ENCODE measurements around the gene DISP2. TPM values are rescaled to one million over a fixed set of nuclear protein-coding genes. Genes with fewer than 3 reads are reported as not detected.

The DISP2 gene
- total RNA-seq, 4 donors from 2014 or later: 8.6 to 12.9 (median 10.9) TPM

- Histone ChIP-seq H3K27me3 (no peaks in the 10 kb centered on the region), H3K9me3 (no peaks in the 10 kb centered on the region), H3K4me1 (peaks cover 8 to 58% (median 26%) of the 10 kb centered on the region in 4 donors), H3K4me3 (peak overlapping the region in 3 of 4 donors; percentile 73 to 91 (median 83)), H3K27ac (peak overlapping the region; percentile 89 to 98 (median 96)), H3K36me3 (no peaks in the 10 kb centered on the region)
- in situ Hi-C loops (cut with MboI; ENCODE audit: low pct_ligation_motif_present in 1 of 4, low pct_unique_long_range_greater_than_20kb in 1 of 4, low sequenced_read_pairs in 3 of 4): no loop called here
- no peak for DNase-seq
- WGBS, 2 donors (ENCODE audit: low coverage in 1 of 2): 49 to 75% methylated on average over 1 to 2 of the region's 2 CpGs
- no peak for TF ChIP-seq POLR2A (IDR thresholded peaks at IDR 0.05)
- TF ChIP-seq POLR2AphosphoS5 (IDR thresholded peaks at IDR 0.05): no peak
- no peak for TF ChIP-seq CTCF (IDR thresholded peaks at IDR 0.05)
- no peak for TF ChIP-seq EP300 (IDR thresholded peaks at IDR 0.05; ENCODE audit: low read depth)
- intact Hi-C loops (cut with DNase I; ENCODE audit: low total_unique reads): loop anchor here (10.0 kb wide), 1 partner anchor 220 kb away; the partner anchor contains the start of gene BMF
Measured at GRCh38 chr15:40325188-40325587, 32.8 kb upstream of the DISP2 start.

DNA sequence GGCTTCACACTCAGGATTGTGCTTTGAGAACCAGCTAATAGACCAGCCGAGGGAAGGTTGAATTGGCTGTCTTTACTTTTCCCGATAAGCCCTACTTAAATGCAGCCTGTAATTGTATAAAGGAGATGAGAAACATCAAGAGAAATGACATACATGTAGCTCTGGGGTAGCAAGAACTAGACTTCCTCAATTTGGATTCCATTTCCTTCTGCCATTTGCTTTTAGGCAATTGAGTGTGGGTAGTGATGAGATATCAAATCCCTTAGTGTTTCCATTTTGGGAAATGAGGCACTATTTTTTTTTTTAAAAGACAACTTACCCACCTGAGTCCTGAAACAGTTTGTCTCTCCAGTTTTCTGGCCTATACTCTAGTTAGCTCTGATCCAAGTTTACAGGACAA, 32.3 kb upstream of the DISP2 start:
- H3K4me3 ChIP-seq: peak overlapping the region in 2 of 4 donors; percentile 83 to 91
- 74% methylated on average over 2 of the region's 2 CpGs; no CpG with 5 or more reads in 1 of the 2 donors for WGBS, 2 donors (ENCODE audit: low coverage in 1 of 2)

GRCh38 chr15:40327457-40327856, 30.6 kb upstream of the DISP2 start:
- no peak for DNase-seq
- Histone ChIP-seq H3K9me3 (no peaks in the 10 kb centered on the region), H3K36me3 (no peaks in the 10 kb centered on the region), H3K27ac (peak overlapping the region; percentile 95 to 98 (median 96)), H3K4me1 (peaks cover 16 to 72% (median 33%) of the 10 kb centered on the region in 4 donors), H3K27me3 (no peaks in the 10 kb centered on the region), H3K4me3 (peak overlapping the region in 1 of 4 donors; percentile 18)
- intact Hi-C loops (cut with DNase I; ENCODE audit: low total_unique reads): loop anchor here (10.0 kb wide), 1 partner anchor 223 kb away; the partner anchor contains the start of gene BMF
- in situ Hi-C loops (cut with MboI; ENCODE audit: low pct_ligation_motif_present in 1 of 4, low pct_unique_long_range_greater_than_20kb in 1 of 4, low sequenced_read_pairs in 3 of 4): no loop called here
- no peak for TF ChIP-seq EP300 (IDR thresholded peaks at IDR 0.05; ENCODE audit: low read depth)
- TF ChIP-seq POLR2A (IDR thresholded peaks at IDR 0.05): no peak
- TF ChIP-seq POLR2AphosphoS5 (IDR thresholded peaks at IDR 0.05): no peak
- no peak for TF ChIP-seq CTCF (IDR thresholded peaks at IDR 0.05)
- WGBS, 2 donors (ENCODE audit: low coverage in 1 of 2): 61% methylated on average over 6 of the region's 6 CpGs; no CpG with 5 or more reads in 1 of the 2 donors

More for the DNA sequence above, 32.3 kb upstream of the DISP2 start:
- Histone ChIP-seq H3K4me1 (peaks cover 12 to 63% (median 29%) of the 10 kb centered on the region in 4 donors), H3K27me3 (no peaks in the 10 kb centered on the region), H3K36me3 (no peaks in the 10 kb centered on the region), H3K27ac (peak overlapping the region; percentile 89 to 98 (median 96)), H3K9me3 (no peaks in the 10 kb centered on the region)
- intact Hi-C loops (cut with DNase I; ENCODE audit: low total_unique reads) (loop anchor here (10.0 kb wide), 1 partner anchor 221 kb away; the partner anchor contains the start of gene BMF), in situ Hi-C loops (cut with MboI; ENCODE audit: low pct_ligation_motif_present in 1 of 4, low pct_unique_long_range_greater_than_20kb in 1 of 4, low sequenced_read_pairs in 3 of 4) (no loop called here)
- DNase-seq: no peak
- TF ChIP-seq CTCF (IDR thresholded peaks at IDR 0.05): no peak
- no peak for TF ChIP-seq EP300 (IDR thresholded peaks at IDR 0.05; ENCODE audit: low read depth)
- TF ChIP-seq POLR2A (IDR thresholded peaks at IDR 0.05): no peak
- TF ChIP-seq POLR2AphosphoS5 (IDR thresholded peaks at IDR 0.05): no peak

DNA sequence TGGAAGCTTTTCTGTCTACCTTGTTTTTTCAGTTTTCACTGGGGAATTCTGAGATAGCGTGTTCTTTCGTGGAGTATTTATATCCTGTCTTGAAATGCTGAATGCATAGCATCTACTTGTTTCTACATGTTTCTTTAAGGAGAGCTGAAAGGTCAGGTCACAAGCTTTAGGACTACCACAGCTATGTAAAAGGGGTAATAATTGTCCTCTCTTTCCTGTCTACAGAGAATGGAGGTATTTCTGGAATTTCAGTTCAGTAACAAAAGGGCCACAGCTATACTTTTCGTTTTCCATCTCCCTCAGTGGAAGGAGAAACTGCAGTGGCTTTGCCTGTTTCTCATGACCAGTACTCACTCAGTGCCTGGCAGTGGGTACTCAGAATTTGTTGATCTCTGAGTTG, 29.8 kb upstream of the DISP2 start:
- H3K36me3 ChIP-seq: no peaks in the 10 kb centered on the region
- 71 to 79% methylated on average over 3 of the region's 3 CpGs for WGBS, 2 donors (ENCODE audit: low coverage in 1 of 2)
- DNase-seq: no peak
- H3K27ac ChIP-seq: peak overlapping the region; percentile 95 to 98 (median 96)
- H3K9me3 ChIP-seq: no peaks in the 10 kb centered on the region
- H3K4me1 ChIP-seq: peaks cover 16 to 72% (median 26%) of the 10 kb centered on the region in 4 donors
- no peak for TF ChIP-seq POLR2AphosphoS5 (IDR thresholded peaks at IDR 0.05)
- no peak for TF ChIP-seq POLR2A (IDR thresholded peaks at IDR 0.05)
- no peak for TF ChIP-seq EP300 (IDR thresholded peaks at IDR 0.05; ENCODE audit: low read depth)
- no peak for TF ChIP-seq CTCF (IDR thresholded peaks at IDR 0.05)
- H3K27me3 ChIP-seq: no peaks in the 10 kb centered on the region
- H3K4me3 ChIP-seq: no peak overlapping the region
- intact Hi-C loops (cut with DNase I; ENCODE audit: low total_unique reads) (loop anchor here (10.0 kb wide), 1 partner anchor 223 kb away; the partner anchor contains the start of gene BMF), in situ Hi-C loops (cut with MboI; ENCODE audit: low pct_ligation_motif_present in 1 of 4, low pct_unique_long_range_greater_than_20kb in 1 of 4, low sequenced_read_pairs in 3 of 4) (no loop called here)
